Keratinocyte (primary cell): Measurements from ENCODE around the gene SHISA7. TPM values are rescaled to one million over a fixed set of nuclear protein-coding genes. Genes with fewer than 3 reads are reported as not detected.

ENCODE experiments used
- DNase-seq: peaks from one replicate; pipeline ENCODE4 v3.0.0-alpha.2; 2011; ENCODE audit warnings: low read depth, missing footprints, low spot score
- FAIRE-seq: peaks from 2 replicates; lab custom pipeline; 2011; peaks lifted over from hg19 to GRCh38; lab: Jason Lieb, UNC
- H2AFZ ChIP-seq: 2 replicates; pipeline ENCODE4 v1.6.0; 2012; ENCODE audit warnings: low read length, control low read depth, inconsistent platforms; ENCODE audit not compliant: control insufficient read depth
- H3K27ac ChIP-seq: 2 replicates; pipeline ENCODE4 v1.5.1; 2011; ENCODE audit warnings: low read length; ENCODE audit not compliant: control insufficient read depth, insufficient read depth
- H3K27me3 ChIP-seq: 3 replicates; pipeline ENCODE4 v1.6.0; 2011; ENCODE audit warnings: low read length; ENCODE audit not compliant: control insufficient read depth, insufficient read depth; ENCODE audit errors: extremely low read depth
- H3K36me3 ChIP-seq, 2 experiments: 2 replicates in 1 of 2; 3 replicates in 1 of 2; pipeline ENCODE4 v1.5.1; 2011; ENCODE audit warnings: low read length in 2 of 2, mild to moderate bottlenecking in 1 of 2; ENCODE audit not compliant: control insufficient read depth in 2 of 2, insufficient read depth in 2 of 2; ENCODE audit errors: extremely low read depth in 1 of 2
- H3K4me1 ChIP-seq: 3 replicates; pipeline ENCODE4 v1.5.1; 2011; ENCODE audit warnings: low read length; ENCODE audit not compliant: control insufficient read depth, insufficient read depth; ENCODE audit errors: extremely low read depth
- H3K4me2 ChIP-seq: 3 replicates; pipeline ENCODE4 v1.6.0; 2011; ENCODE audit warnings: low read depth, low read length; ENCODE audit not compliant: control insufficient read depth, insufficient read depth; ENCODE audit errors: extremely low read depth
- H3K4me3 ChIP-seq, 3 experiments: fragments of 200-600 bp in 1 of 3; sonication (generic) in 1 of 3; 2 replicates in 2 of 3; 3 replicates in 1 of 3; pipeline ENCODE4 v1.5.1; 2011 to 2016; ENCODE audit warnings: low read length in 3 of 3, mild to moderate bottlenecking in 3 of 3, control low read depth in 2 of 3, inconsistent platforms in 1 of 3, low read depth in 1 of 3, mixed read lengths in 1 of 3, mixed run types in 1 of 3, moderate library complexity in 1 of 3; ENCODE audit not compliant: control insufficient read depth in 2 of 3, insufficient read depth in 2 of 3; ENCODE audit errors: extremely low read depth in 1 of 3
- H3K79me2 ChIP-seq: 2 replicates; pipeline ENCODE4 v1.6.0; 2012; ENCODE audit warnings: low read length; ENCODE audit not compliant: control insufficient read depth, insufficient read depth
- H3K9ac ChIP-seq: 3 replicates; pipeline ENCODE4 v1.6.0; 2011; ENCODE audit warnings: low read length; ENCODE audit not compliant: control insufficient read depth, insufficient read depth; ENCODE audit errors: extremely low read depth
- H3K9me1 ChIP-seq: 3 replicates; pipeline ENCODE4 v1.6.0; 2011; ENCODE audit warnings: low read length; ENCODE audit not compliant: control insufficient read depth, insufficient read depth; ENCODE audit errors: extremely low read depth
- H3K9me3 ChIP-seq: 2 replicates; pipeline ENCODE4 v1.5.1; 2012; ENCODE audit warnings: low read depth, low read length; ENCODE audit not compliant: control insufficient read depth
- H4K20me1 ChIP-seq: 3 replicates; pipeline ENCODE4 v1.6.0; 2011; ENCODE audit warnings: low read length; ENCODE audit not compliant: control insufficient read depth, insufficient read depth; ENCODE audit errors: extremely low read depth
- CTCF ChIP-seq, 3 experiments: IDR thresholded peaks in 1 of 3; conservative IDR thresholded peaks in 1 of 3; optimal IDR thresholded peaks in 1 of 3; 2 replicates in 2 of 3; 3 replicates in 1 of 3; pipeline versions ENCODE3 to v1.5.1; 2011; ENCODE audit warnings: low read length in 3 of 3, mild to moderate bottlenecking in 3 of 3, moderate library complexity in 2 of 3, control low read depth in 1 of 3, inconsistent platforms in 1 of 3; ENCODE audit not compliant: insufficient read depth in 2 of 3; ENCODE audit errors: extremely low read depth in 1 of 3
- EZH2 ChIP-seq: IDR thresholded peaks from one replicate; pipeline ENCODE4 v1.6.1; 2012; ENCODE audit warnings: inconsistent platforms, mild to moderate bottlenecking, low read length, moderate library complexity
- dilution Hi-C: fragments of 300-500 bp; cut with MboI; formaldehyde crosslinking; loops from one replicate; pipeline ENCODE4 v1.7.0; 2020; ENCODE audit warnings: low sequenced_read_pairs; ENCODE audit not compliant: extremely low pct_ligation_motif_present
- polyA plus RNA-seq, 5 experiments: library from polyadenylated mRNA; depleted of rRNA in 3 of 5; stranded (reverse) in 3 of 5; stranded (forward) in 1 of 5; unstranded in 1 of 5; fragments of >200 nt; gene quantifications; 1 replicate in 1 of 5; 2 replicates in 3 of 5; 3 replicates in 1 of 5; pipeline versions ENCODE4 v1.2.1 to v1.2.3, GENCODE V29; 2011 to 2012; ENCODE audit warnings: missing spikeins in 2 of 5, low read depth in 1 of 5, low replicate concordance in 1 of 5

The SHISA7 gene
- polyA plus RNA-seq, 1 donor (not counting 4 experiments of a cell fraction or from before 2014, with no cell fraction given) = not detected

GRCh38 chr19:55433292-55433691 lies 9.8 kb downstream of the SHISA7 start:
- Histone ChIP-seq H3K9me1 (no peaks in the 10 kb centered on the region), H3K9ac (no peak overlapping the region), H3K27ac (no peak overlapping the region), H3K4me3 (no peak overlapping the region), H3K9me3 (no peaks in the 10 kb centered on the region), H3K4me2 (no peak overlapping the region), H3K4me1 (no peaks in the 10 kb centered on the region), H2AFZ (no peak overlapping the region), H4K20me1 (peaks cover 8% of the 10 kb centered on the region), H3K27me3 (peaks cover 21% of the 10 kb centered on the region), H3K36me3 (no peaks in the 10 kb centered on the region), H3K79me2 (no peaks in the 10 kb centered on the region)
- DNase-seq (no peak), FAIRE-seq (no peak)
- no peak for TF ChIP-seq EZH2
- TF ChIP-seq CTCF (optimal IDR thresholded peaks at IDR 0.05 in 1 of 3, IDR thresholded peaks at IDR 0.05 in 1 of 3, conservative IDR thresholded peaks at IDR 0.05 in 1 of 3; ENCODE audit: extremely low read depth in 1 of 3, insufficient read depth in 2 of 3, low read length in 3 of 3) = no peak
- dilution Hi-C loops = no loop called here

- Histone ChIP-seq H2AFZ (no peak overlapping the region), H3K9me3 (no peaks in the 10 kb centered on the region), H3K4me2 (no peak overlapping the region), H4K20me1 (peaks cover 7% of the 10 kb centered on the region), H3K9me1 (no peaks in the 10 kb centered on the region), H3K4me1 (no peaks in the 10 kb centered on the region), H3K9ac (no peak overlapping the region), H3K4me3 (no peak overlapping the region), H3K79me2 (no peaks in the 10 kb centered on the region), H3K27ac (no peak overlapping the region), H3K27me3 (peaks cover 21% of the 10 kb centered on the region), H3K36me3 (no peaks in the 10 kb centered on the region)
- dilution Hi-C loops = no loop called here
- no peak for DNase-seq
- no peak for TF ChIP-seq CTCF (optimal IDR thresholded peaks at IDR 0.05 in 1 of 3, IDR thresholded peaks at IDR 0.05 in 1 of 3, conservative IDR thresholded peaks at IDR 0.05 in 1 of 3; ENCODE audit: extremely low read depth in 1 of 3, insufficient read depth in 2 of 3, low read length in 3 of 3)
- TF ChIP-seq EZH2 = no peak
- FAIRE-seq = no peak
Measured at GRCh38 chr19:55432241-55432959, 10.7 kb downstream of the SHISA7 start.
